GM12878 (cell line): ENCODE measurements around the gene OPCML. TPM values are rescaled to one million over a fixed set of nuclear protein-coding genes. Genes with fewer than 3 reads are reported as not detected.

Source experiments
- ATAC-seq: fragments of 200-7000 bp; cut with Tn5 transposase; 3 replicates; pipeline ENCODE4 v1.9.1; 2020; ENCODE audit warnings: mild to moderate bottlenecking, moderate library complexity
- BruUV-seq: library from RNA; stranded (reverse); fragments of 400-500 nt; replicated peaks from 2 replicates; lab custom pipeline; 2021; lab: Mats Ljungman, UMichigan
- CTCF ChIA-PET: fragments of 300-600 bp; sonication (Branson Sonifier 250); formaldehyde crosslinking; extraction: SDS; loops from one replicate; lab custom pipeline; 2021; ENCODE audit warnings: inconsistent platforms; lab: Yijun Ruan, JAX
- POLR2A ChIA-PET: fragments of 350-600 bp; formaldehyde crosslinking; extraction: SDS; loops from one replicate; lab custom pipeline; 2021; ENCODE audit warnings: inconsistent platforms; lab: Charles Lee
- RAD21 ChIA-PET: fragments of 300-600 bp; sonication (Branson Sonifier 250); formaldehyde crosslinking; loops from one replicate; lab custom pipeline; 2023; ENCODE audit warnings: antibody characterized with exemption; ENCODE audit not compliant: unreplicated experiment; lab: Charles Lee
- SMC1A ChIA-PET: fragments of 300-600 bp; sonication (Branson Sonifier 250); formaldehyde crosslinking; loops from one replicate; lab custom pipeline; 2023; ENCODE audit not compliant: unreplicated experiment, uncharacterized antibody; lab: Charles Lee
- DNase-seq: peaks from one replicate; pipeline ENCODE4 v3.0.0-alpha.2; 2011; ENCODE audit warnings: low read depth, low spot score
- FAIRE-seq: peaks from 3 replicates; lab custom pipeline; 2011; peaks lifted over from hg19 to GRCh38; lab: Jason Lieb, UNC
- H2AFZ ChIP-seq: 2 replicates; pipeline ENCODE4 v1.6.0; 2011; ENCODE audit warnings: low read depth, low read length, control low read depth; ENCODE audit not compliant: control insufficient read depth
- H3K27ac ChIP-seq: 2 replicates; pipeline ENCODE4 v1.5.1; 2011; ENCODE audit warnings: control low read depth; ENCODE audit not compliant: control insufficient read depth, insufficient read depth
- H3K27me3 ChIP-seq, 2 experiments: replicated peaks in 1 of 2; 2 replicates each; pipeline versions ENCODE4 v1.6.0 to v1.6.1; 2011; ENCODE audit warnings: low read length in 1 of 2; ENCODE audit not compliant: control insufficient read depth in 2 of 2, insufficient read depth in 2 of 2
- H3K36me3 ChIP-seq, 2 experiments: 2 replicates each; pipeline ENCODE4 v1.5.1; 2011; ENCODE audit warnings: low read length in 1 of 2; ENCODE audit not compliant: control insufficient read depth in 2 of 2, insufficient read depth in 2 of 2
- H3K4me1 ChIP-seq: 2 replicates; pipeline ENCODE4 v1.6.1; 2011; ENCODE audit warnings: mild to moderate bottlenecking, low read length, moderate library complexity, mixed read lengths; ENCODE audit not compliant: control insufficient read depth, insufficient read depth
- H3K4me2 ChIP-seq: 2 replicates; pipeline ENCODE4 v1.6.0; 2011; ENCODE audit warnings: control low read depth; ENCODE audit not compliant: control insufficient read depth, insufficient read depth
- H3K4me3 ChIP-seq: fragments of 200-600 bp; sonication (generic); 2 replicates; pipeline ENCODE4 v1.5.1; 2016
- H3K79me2 ChIP-seq: 2 replicates; pipeline ENCODE4 v1.6.0; 2011; ENCODE audit warnings: low read length; ENCODE audit not compliant: control insufficient read depth, insufficient read depth
- H3K9ac ChIP-seq: 2 replicates; pipeline ENCODE4 v1.8.0; 2011; ENCODE audit warnings: low read length, control low read depth, mixed read lengths; ENCODE audit not compliant: control insufficient read depth, insufficient read depth
- H3K9me3 ChIP-seq: replicated peaks from 3 replicates; pipeline ENCODE4 v1.5.1; 2011; ENCODE audit warnings: mild to moderate bottlenecking, low read length; ENCODE audit not compliant: control insufficient read depth, insufficient read depth
- H4K20me1 ChIP-seq: 2 replicates; pipeline ENCODE4 v1.6.0; 2011; ENCODE audit not compliant: control insufficient read depth, insufficient read depth
- CHD2 ChIP-seq: IDR thresholded peaks from 2 replicates; pipeline ENCODE4 v1.6.1; 2011; ENCODE audit warnings: low read depth, low read length, improper control_type of control experiment, borderline replicate concordance
- DPF2 ChIP-seq: fragments of 450-650 bp; IDR thresholded peaks from 2 replicates; pipeline ENCODE4 v1.6.1; 2017; ENCODE audit warnings: mild to moderate bottlenecking
- KAT2A ChIP-seq: conservative IDR thresholded peaks from 2 replicates; pipeline ENCODE4 v1.6.1; 2011; ENCODE audit warnings: low read depth, low read length; ENCODE audit not compliant: control insufficient read depth
- NFIC ChIP-seq: IDR thresholded peaks from 2 replicates; pipeline ENCODE4 v1.6.1; 2012; ENCODE audit warnings: low read depth, mild to moderate bottlenecking, inconsistent platforms, low read length, moderate library complexity
- PML ChIP-seq: IDR thresholded peaks from 2 replicates; pipeline ENCODE4 v1.6.1; 2012; ENCODE audit warnings: low read length, inconsistent platforms
- RBBP5 ChIP-seq: fragments of 200-600 bp; sonication (generic); conservative IDR thresholded peaks from 2 replicates; pipeline ENCODE4 v1.6.1; 2016
- ZNF207 ChIP-seq: fragments of 450-650 bp; IDR thresholded peaks from 2 replicates; pipeline ENCODE4 v1.6.1; 2014; ENCODE audit warnings: antibody characterized with exemption, mild to moderate bottlenecking, borderline replicate concordance
- WGBS: methylation state at CpG from one replicate; pipeline ENCODE4 v1.1.6; 2016; ENCODE audit warnings: low lambda C conversion rate; ENCODE audit not compliant: insufficient replicate concordance, insufficient coverage; ENCODE audit errors: missing lambda C conversion rate; 5-methylcytosine and 5-hydroxymethylcytosine counted together
- in situ Hi-C: fragments of 300-500 bp; cut with MboI; formaldehyde crosslinking; loops from 9 replicates; pipeline ENCODE4 v1.14.3; 2018; ENCODE audit warnings: mixed read lengths
- intact Hi-C: fragments of 100-400 bp; cut with micrococcal nuclease; formaldehyde crosslinking; loops from one replicate; pipeline ENCODE4 v1.14.2; 2022; ENCODE audit not compliant: unreplicated experiment
- polyA plus RNA-seq, 11 experiments: library from polyadenylated mRNA; depleted of rRNA in 4 of 11; unstranded in 6 of 11; stranded (reverse) in 5 of 11; fragments of >200 nt; fragmentation: Nextera tagmentation in 4 of 11; fragmentation: Illumina TruSeq in 1 of 11; extraction: Ambion mirVana in 4 of 11; extraction: Trizol in 1 of 11; gene quantifications; 1 replicate in 1 of 11; 2 replicates in 10 of 11; pipeline versions ENCODE4 v1.2.1 to v1.2.3, GENCODE V29; 2011 to 2016; ENCODE audit warnings: inconsistent platforms in 2 of 11, missing spikeins in 2 of 11, low read depth in 1 of 11
- total RNA-seq, 4 experiments: library from RNA; depleted of rRNA in 3 of 4; stranded (reverse); fragments of >200 nt in 3 of 4; fragmentation: Illumina TruSeq in 1 of 4; extraction: Trizol in 1 of 4; gene quantifications; 2 replicates each; pipeline versions ENCODE4 v1.2.1 to v1.2.3, GENCODE V29; 2013 to 2021
- TF ChIP-seq, protein P1 (sequence below): IDR thresholded peaks from 2 replicates; pipeline ENCODE4 v1.6.1; 2011; ENCODE audit warnings: borderline replicate concordance, low read depth, mild to moderate bottlenecking, moderate library complexity, mixed read lengths, low read length; ENCODE audit not compliant: insufficient read depth; ENCODE audit errors: extremely low read length

OPCML gene
- total and polyA plus RNA-seq, 10 of the 15 experiments (the other 5 are each of a cell fraction or from before 2014, with no cell fraction given) = 0.84 TPM; not detected in 9

DNA sequence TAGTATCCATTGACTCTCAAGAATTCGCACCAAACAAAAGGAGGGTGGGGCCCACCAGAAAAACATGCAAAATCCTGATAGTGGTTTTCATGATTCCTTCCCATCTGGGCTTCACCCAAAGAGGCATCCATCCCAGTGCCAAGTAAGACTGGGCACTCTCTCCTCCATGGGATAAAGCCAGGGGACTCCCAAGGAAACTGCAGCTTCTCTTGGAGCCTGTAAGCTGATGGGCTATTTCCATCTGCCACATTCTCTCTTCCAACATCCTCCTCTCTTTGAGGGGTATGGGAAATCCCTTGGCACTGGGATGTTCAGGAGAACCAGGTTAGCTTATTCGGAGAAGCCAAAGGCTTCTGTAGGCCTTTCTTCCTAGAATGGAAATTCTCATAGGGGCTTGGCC lies 10.8 kb downstream of the OPCML start (continued):
- no peak for TF ChIP-seq NFIC

GRCh38 chr11:133520707-133521106 lies 11.6 kb downstream of the OPCML start:
- no peaks in the 10 kb centered on the region for H3K9me3 ChIP-seq
- intact Hi-C loops = no loop called here
- BruUV-seq = no TSS peak
- no peak overlapping the region for H2AFZ ChIP-seq
- H3K79me2 ChIP-seq = no peaks in the 10 kb centered on the region
- H3K4me3 ChIP-seq = no peak overlapping the region
- TF ChIP-seq KAT2A (no peak), ZNF207 (no peak), DPF2 (no peak), RBBP5 (no peak), CHD2 (no peak), PML (no peak)
- TF ChIP-seq, protein P1, sequence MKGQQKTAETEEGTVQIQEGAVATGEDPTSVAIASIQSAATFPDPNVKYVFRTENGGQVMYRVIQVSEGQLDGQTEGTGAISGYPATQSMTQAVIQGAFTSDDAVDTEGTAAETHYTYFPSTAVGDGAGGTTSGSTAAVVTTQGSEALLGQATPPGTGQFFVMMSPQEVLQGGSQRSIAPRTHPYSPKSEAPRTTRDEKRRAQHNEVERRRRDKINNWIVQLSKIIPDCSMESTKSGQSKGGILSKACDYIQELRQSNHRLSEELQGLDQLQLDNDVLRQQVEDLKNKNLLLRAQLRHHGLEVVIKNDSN = no peak
- no peaks in the 10 kb centered on the region for H4K20me1 ChIP-seq
- in situ Hi-C loops = no loop called here
- no peak for ATAC-seq
- H3K27me3 ChIP-seq = no peaks in the 10 kb centered on the region
- ChIA-PET SMC1A (no interaction called here), POLR2A (no interaction called here), RAD21 (interaction anchor here (0.6 kb wide), 1 partner anchor 55 kb away, joined by 5 read pairs; no protein-coding TSS in a partner anchor), CTCF (no interaction called here)
- no peaks in the 10 kb centered on the region for H3K36me3 ChIP-seq
- no peak overlapping the region for H3K27ac ChIP-seq
- no peak for FAIRE-seq
- H3K4me1 ChIP-seq = no peaks in the 10 kb centered on the region
- no peak for DNase-seq
- WGBS = 13% methylated on average over 7 of the region's 7 CpGs
- no peak overlapping the region for H3K9ac ChIP-seq
- H3K4me2 ChIP-seq = no peak overlapping the region
